ENCODE data around the gene CES3.

CES3 gene

DNA sequence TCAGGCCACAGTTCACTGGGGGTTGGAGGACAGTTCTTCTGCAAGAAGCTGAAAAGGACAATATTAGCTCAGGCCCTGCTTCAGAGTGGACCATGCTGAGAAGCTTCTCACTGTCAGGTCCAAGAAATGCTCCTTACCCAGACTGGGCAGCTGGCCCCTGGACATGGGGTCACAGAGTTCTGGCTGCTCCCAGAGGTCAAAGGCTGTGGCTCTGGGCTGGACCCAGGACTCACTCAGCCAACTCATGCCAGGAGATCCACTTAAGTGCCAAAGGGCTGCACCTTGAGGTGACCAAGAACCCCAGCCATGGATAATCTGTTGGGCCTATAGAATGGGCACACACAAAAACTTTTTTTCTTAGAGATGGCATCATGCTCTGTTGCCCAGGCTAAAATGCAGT lies 21.7 kb upstream of the CES3 start:
- no peak overlapping the region for H3K27ac ChIP-seq (ENCODE audit: extremely low read depth, low read depth, low read length)
- ChIA-PET POLR2A (no interaction called here), CTCF (interaction anchor here (1.0 kb wide), 1 partner anchor 44 kb away, joined by 3 read pairs; no protein-coding TSS in a partner anchor)
- TF ChIP-seq ZNF404 (tag by site-specific recombination; IDR thresholded peaks at IDR 0.05), result no peak
- TF ChIP-seq ZNF514 (tag by site-specific recombination; IDR thresholded peaks at IDR 0.05), result no peak
- TF ChIP-seq, protein P1, sequence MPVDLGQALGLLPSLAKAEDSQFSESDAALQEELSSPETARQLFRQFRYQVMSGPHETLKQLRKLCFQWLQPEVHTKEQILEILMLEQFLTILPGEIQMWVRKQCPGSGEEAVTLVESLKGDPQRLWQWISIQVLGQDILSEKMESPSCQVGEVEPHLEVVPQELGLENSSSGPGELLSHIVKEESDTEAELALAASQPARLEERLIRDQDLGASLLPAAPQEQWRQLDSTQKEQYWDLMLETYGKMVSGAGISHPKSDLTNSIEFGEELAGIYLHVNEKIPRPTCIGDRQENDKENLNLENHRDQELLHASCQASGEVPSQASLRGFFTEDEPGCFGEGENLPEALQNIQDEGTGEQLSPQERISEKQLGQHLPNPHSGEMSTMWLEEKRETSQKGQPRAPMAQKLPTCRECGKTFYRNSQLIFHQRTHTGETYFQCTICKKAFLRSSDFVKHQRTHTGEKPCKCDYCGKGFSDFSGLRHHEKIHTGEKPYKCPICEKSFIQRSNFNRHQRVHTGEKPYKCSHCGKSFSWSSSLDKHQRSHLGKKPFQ (tag by site-specific recombination; IDR thresholded peaks at IDR 0.05), result no peak
- TF ChIP-seq ZNF366 (tag by site-specific recombination; conservative IDR thresholded peaks at IDR 0.05), result no peak
- TF ChIP-seq ZNF664 (tag by site-specific recombination; IDR thresholded peaks at IDR 0.05), result no peak
- TF ChIP-seq MZF1 (tag by site-specific recombination; IDR thresholded peaks at IDR 0.05; ENCODE audit: borderline replicate concordance), result no peak
- TF ChIP-seq ZBTB17 (tag by site-specific recombination; IDR thresholded peaks at IDR 0.05), result no peak
- no peak for TF ChIP-seq FEZF1 (tag by site-specific recombination; IDR thresholded peaks at IDR 0.05)
- no peak for TF ChIP-seq YY1 (tag by site-specific recombination; IDR thresholded peaks at IDR 0.05)
- no peak overlapping the region for H3K4me3 ChIP-seq (ENCODE audit: low read depth, low read length)
- peaks cover 0 to 71% of the 10 kb centered on the region in 2 experiments; a peak in 1 of 3 replicates for H3K36me3 ChIP-seq (ENCODE audit: control insufficient read depth in 2 of 2, insufficient read depth in 1 of 2, low read length in 2 of 2)
- H3K9me3 ChIP-seq (ENCODE audit: control insufficient read depth, insufficient read depth, low read depth, low read length), result no peaks in the 10 kb centered on the region
- peaks cover 2% of the 10 kb centered on the region; the same call in 1 of the 2 replicates for H3K4me1 ChIP-seq (ENCODE audit: control insufficient read depth, insufficient read depth, low read length)

DNA sequence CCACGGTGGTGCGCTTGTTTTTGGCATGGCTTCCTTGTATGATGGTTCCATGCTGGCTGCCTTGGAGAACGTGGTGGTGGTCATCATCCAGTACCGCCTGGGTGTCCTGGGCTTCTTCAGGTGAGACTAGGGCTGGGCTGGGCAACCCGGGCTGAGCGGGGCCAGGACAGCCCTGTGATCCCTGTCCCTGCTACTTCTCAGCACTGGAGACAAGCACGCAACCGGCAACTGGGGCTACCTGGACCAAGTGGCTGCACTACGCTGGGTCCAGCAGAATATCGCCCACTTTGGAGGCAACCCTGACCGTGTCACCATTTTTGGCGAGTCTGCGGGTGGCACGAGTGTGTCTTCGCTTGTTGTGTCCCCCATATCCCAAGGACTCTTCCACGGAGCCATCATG lies 20.8 kb upstream of the CES3 start:
- no peak for TF ChIP-seq ZNF114 (tag by site-specific recombination; IDR thresholded peaks at IDR 0.05)
- no peak for TF ChIP-seq ZNF311 (tag by site-specific recombination; IDR thresholded peaks at IDR 0.05; ENCODE audit: borderline replicate concordance)
- TF ChIP-seq ZSCAN30 (tag by site-specific recombination; IDR thresholded peaks at IDR 0.05), result no peak
- TF ChIP-seq ZNF658 (tag by site-specific recombination; IDR thresholded peaks at IDR 0.05), result no peak
- TF ChIP-seq ZNF174 (tag by site-specific recombination; IDR thresholded peaks at IDR 0.05), result no peak
- no peak for TF ChIP-seq ZNF501 (tag by site-specific recombination; IDR thresholded peaks at IDR 0.05)
- TF ChIP-seq ZFP41 (tag by site-specific recombination; IDR thresholded peaks at IDR 0.05; ENCODE audit: borderline replicate concordance), result no peak
- no peak for TF ChIP-seq KLF8 (tag by site-specific recombination; IDR thresholded peaks at IDR 0.05)
- no peak for TF ChIP-seq ZNF433 (tag by site-specific recombination; IDR thresholded peaks at IDR 0.05; ENCODE audit: low read depth)
- TF ChIP-seq ZFP3 (tag by site-specific recombination; IDR thresholded peaks at IDR 0.05; ENCODE audit: low read depth), result no peak
- TF ChIP-seq ZBTB48 (tag by site-specific recombination; IDR thresholded peaks at IDR 0.05), result no peak
- TF ChIP-seq ZNF654 (tag by site-specific recombination; IDR thresholded peaks at IDR 0.05; ENCODE audit: low read depth), result no peak
- no peak for TF ChIP-seq KLF1 (tag by site-specific recombination; IDR thresholded peaks at IDR 0.05)
- TF ChIP-seq, protein P2, sequence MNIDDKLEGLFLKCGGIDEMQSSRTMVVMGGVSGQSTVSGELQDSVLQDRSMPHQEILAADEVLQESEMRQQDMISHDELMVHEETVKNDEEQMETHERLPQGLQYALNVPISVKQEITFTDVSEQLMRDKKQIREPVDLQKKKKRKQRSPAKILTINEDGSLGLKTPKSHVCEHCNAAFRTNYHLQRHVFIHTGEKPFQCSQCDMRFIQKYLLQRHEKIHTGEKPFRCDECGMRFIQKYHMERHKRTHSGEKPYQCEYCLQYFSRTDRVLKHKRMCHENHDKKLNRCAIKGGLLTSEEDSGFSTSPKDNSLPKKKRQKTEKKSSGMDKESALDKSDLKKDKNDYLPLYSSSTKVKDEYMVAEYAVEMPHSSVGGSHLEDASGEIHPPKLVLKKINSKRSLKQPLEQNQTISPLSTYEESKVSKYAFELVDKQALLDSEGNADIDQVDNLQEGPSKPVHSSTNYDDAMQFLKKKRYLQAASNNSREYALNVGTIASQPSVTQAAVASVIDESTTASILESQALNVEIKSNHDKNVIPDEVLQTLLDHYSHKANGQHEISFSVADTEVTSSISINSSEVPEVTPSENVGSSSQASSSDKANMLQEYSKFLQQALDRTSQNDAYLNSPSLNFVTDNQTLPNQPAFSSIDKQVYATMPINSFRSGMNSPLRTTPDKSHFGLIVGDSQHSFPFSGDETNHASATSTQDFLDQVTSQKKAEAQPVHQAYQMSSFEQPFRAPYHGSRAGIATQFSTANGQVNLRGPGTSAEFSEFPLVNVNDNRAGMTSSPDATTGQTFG (tag by site-specific recombination; IDR thresholded peaks at IDR 0.05; ENCODE audit: borderline replicate concordance), result no peak
- TF ChIP-seq ZNF791 (tag by site-specific recombination; IDR thresholded peaks at IDR 0.05), result no peak
- TF ChIP-seq, protein P3, sequence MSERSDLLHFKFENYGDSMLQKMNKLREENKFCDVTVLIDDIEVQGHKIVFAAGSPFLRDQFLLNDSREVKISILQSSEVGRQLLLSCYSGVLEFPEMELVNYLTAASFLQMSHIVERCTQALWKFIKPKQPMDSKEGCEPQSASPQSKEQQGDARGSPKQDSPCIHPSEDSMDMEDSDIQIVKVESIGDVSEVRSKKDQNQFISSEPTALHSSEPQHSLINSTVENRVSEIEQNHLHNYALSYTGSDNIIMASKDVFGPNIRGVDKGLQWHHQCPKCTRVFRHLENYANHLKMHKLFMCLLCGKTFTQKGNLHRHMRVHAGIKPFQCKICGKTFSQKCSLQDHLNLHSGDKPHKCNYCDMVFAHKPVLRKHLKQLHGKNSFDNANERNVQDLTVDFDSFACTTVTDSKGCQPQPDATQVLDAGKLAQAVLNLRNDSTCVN (tag by site-specific recombination; optimal IDR thresholded peaks at IDR 0.05), result no peak
- TF ChIP-seq SETDB1 (IDR thresholded peaks at IDR 0.05; ENCODE audit: insufficient read length, low read length), result no peak
- no peak for TF ChIP-seq BCL11B (tag by site-specific recombination; IDR thresholded peaks at IDR 0.05; ENCODE audit: low read depth)
- TF ChIP-seq, protein P4, sequence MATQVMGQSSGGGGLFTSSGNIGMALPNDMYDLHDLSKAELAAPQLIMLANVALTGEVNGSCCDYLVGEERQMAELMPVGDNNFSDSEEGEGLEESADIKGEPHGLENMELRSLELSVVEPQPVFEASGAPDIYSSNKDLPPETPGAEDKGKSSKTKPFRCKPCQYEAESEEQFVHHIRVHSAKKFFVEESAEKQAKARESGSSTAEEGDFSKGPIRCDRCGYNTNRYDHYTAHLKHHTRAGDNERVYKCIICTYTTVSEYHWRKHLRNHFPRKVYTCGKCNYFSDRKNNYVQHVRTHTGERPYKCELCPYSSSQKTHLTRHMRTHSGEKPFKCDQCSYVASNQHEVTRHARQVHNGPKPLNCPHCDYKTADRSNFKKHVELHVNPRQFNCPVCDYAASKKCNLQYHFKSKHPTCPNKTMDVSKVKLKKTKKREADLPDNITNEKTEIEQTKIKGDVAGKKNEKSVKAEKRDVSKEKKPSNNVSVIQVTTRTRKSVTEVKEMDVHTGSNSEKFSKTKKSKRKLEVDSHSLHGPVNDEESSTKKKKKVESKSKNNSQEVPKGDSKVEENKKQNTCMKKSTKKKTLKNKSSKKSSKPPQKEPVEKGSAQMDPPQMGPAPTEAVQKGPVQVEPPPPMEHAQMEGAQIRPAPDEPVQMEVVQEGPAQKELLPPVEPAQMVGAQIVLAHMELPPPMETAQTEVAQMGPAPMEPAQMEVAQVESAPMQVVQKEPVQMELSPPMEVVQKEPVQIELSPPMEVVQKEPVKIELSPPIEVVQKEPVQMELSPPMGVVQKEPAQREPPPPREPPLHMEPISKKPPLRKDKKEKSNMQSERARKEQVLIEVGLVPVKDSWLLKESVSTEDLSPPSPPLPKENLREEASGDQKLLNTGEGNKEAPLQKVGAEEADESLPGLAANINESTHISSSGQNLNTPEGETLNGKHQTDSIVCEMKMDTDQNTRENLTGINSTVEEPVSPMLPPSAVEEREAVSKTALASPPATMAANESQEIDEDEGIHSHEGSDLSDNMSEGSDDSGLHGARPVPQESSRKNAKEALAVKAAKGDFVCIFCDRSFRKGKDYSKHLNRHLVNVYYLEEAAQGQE (tag by site-specific recombination; IDR thresholded peaks at IDR 0.05), result no peak
- H3K36me3 ChIP-seq (ENCODE audit: control insufficient read depth in 2 of 2, insufficient read depth in 1 of 2, low read length in 2 of 2), result peaks cover 0 to 71% of the 10 kb centered on the region in 2 experiments; a peak in 1 of 3 replicates
- peaks cover under 1% of the 10 kb centered on the region; the same call in 1 of the 2 replicates for H3K4me1 ChIP-seq (ENCODE audit: control insufficient read depth, insufficient read depth, low read length)
- no peaks in the 10 kb centered on the region for H3K9me3 ChIP-seq (ENCODE audit: control insufficient read depth, insufficient read depth, low read depth, low read length)
- ChIA-PET CTCF (no interaction called here), POLR2A (no interaction called here)
- H3K4me3 ChIP-seq (ENCODE audit: low read depth, low read length), result no peak overlapping the region
- no peak overlapping the region for H3K27ac ChIP-seq (ENCODE audit: extremely low read depth, low read depth, low read length)

All from HEK293 (cell line).